HK-2 (cell line): Measurements from ENCODE around the gene ZBTB44.
"Not testable (repeated sequence)": the region's sequence is repeated elsewhere in the genome, so short reads cannot be mapped to it uniquely, and the experiment has no call there.

Experiments
- DNase-seq: peaks from one replicate; pipeline ENCODE4 v3.0.0-alpha.2; 2018; ENCODE audit not compliant: unreplicated experiment

The ZBTB44 gene

GRCh38 chr11:130313383-130314183 lies 1.1 kb downstream of the ZBTB44 start:
- DNase-seq: no peak

GRCh38 chr11:130312046-130312445 lies 2.7 kb downstream of the ZBTB44 start:
- no peak for DNase-seq

GRCh38 chr11:130310622-130311021 lies 4.1 kb downstream of the ZBTB44 start:
- no peak for DNase-seq

DNA sequence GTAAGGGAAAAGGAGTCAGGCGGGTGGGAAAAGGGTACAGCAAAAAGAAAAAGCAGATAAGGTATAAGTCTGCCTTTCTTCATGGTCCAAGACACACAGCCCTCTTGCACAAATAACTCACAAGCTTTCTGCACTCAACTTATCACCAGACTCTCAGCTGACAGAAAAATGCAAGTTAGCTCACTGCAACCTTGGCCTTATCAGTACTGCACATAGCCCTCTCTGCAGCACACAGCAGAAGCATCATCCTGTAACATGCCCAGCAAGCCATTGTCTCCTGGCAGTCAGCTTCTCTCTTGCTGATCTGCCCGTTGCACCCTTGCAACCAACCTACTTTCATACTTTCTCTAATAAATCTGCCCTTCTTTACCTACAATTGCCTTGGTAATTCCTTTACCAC lies 5.8 kb downstream of the ZBTB44 start:
- no peak for DNase-seq

- no peak for DNase-seq
These were observed 6.7 kb downstream of the ZBTB44 start for GRCh38 chr11:130308059-130308458.

- DNase-seq: no peak
These were observed 10.1 kb downstream of the ZBTB44 start for GRCh38 chr11:130304651-130305050.

GRCh38 chr11:130301002-130301401 lies 13.7 kb downstream of the ZBTB44 start:
- DNase-seq: no peak

DNA sequence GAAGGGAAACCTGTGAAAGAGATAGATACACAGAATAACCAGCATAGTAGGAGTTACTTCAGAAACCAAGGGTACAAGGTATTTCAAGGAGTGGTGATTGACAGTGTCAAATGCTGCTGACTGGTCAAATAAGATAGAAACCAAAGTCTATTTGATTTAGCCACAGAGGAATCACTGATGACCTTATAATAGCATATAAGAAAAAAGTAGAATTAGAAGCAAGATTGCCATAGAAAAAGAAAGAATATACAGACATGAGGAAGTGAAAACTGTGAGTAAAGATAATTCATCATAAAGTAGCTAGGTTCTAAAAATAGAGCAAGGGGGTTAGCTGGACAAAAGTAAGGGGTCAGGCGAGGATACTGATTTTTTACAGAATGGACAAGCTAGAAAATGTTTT lies 14.2 kb downstream of the ZBTB44 start:
- DNase-seq: no peak

- DNase-seq: no peak
These were observed 14.7 kb downstream of the ZBTB44 start for GRCh38 chr11:130299978-130300377.

DNA sequence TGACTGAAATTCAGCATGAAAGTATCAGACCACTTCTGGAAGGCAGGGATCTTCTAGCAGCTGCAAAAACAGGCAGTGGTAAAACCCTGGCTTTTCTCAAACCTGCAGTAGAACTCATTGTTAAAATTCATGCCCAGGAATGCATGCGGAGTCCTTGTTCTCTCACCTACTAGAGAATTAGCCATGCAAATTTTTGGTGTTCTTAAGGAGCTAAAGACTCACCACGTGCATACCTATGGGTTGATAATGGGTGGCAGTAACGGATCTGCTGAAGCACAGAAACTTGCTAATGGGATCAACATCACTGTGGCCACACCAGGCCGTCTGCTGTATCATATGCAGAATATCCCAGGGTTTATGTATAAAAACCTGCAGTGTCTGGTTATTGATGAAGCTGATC lies 19.1 kb downstream of the ZBTB44 start:
- no peak for DNase-seq

GRCh38 chr11:130282111-130282510 lies 32.6 kb downstream of the ZBTB44 start:
- no peak for DNase-seq

GRCh38 chr11:130281341-130281740 lies 33.4 kb downstream of the ZBTB44 start:
- not testable (repeated sequence) for DNase-seq

- DNase-seq: no peak
These were observed 34.7 kb downstream of the ZBTB44 start for GRCh38 chr11:130279989-130280388.

- DNase-seq: no peak
These were observed 36.0 kb downstream of the ZBTB44 start for GRCh38 chr11:130278745-130279144.

GRCh38 chr11:130278151-130278550 lies 36.6 kb downstream of the ZBTB44 start:
- DNase-seq: no peak

DNA sequence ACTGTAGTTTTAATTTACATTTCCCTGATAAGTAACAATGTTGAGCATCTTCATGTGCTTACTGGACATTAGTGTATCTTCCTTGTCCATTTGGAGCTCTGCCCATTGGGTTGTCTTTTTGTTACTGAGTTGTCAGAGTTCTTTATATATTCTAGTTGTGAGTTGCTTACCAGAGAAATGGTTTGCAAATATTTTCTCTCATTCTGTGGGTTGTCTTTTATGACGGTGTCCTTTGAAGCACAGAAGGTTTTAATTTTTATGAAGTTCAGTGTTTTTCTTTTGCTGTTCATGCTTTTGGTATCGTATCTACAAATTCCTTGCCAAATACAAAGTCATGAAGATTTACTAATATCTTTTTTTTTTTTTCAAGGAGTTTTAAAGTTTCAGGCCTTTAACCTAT lies 42.4 kb downstream of the ZBTB44 start:
- DNase-seq: no peak

DNA sequence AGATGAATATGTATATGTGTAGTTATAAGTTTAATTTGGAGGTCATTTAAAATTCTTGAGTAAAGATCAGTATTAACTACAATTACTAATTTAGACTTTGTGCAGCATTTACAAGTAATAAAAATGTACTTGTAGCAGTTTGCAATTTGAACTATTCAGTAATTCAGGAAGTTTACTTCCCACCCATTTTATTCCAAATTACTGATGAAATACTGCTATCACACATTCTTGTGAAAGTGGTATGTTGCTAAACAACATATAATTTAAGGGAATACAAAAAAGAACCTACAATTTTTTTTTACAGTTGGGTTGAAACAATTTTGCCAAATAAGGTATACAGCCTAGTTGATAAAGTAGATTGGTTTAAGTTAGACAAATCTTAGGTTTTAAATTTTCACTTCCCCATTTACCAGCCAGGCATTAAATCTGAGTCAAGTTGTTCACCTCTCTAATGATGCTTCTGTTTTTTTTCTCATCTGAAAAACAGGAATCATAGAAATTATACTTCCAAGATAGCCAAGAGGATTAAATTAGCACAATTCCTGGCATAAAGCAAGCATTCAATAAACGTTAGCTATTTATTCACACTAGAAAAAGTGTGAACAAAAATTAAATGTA lies 45.3 kb downstream of the ZBTB44 start:
- DNase-seq: no peak

DNA sequence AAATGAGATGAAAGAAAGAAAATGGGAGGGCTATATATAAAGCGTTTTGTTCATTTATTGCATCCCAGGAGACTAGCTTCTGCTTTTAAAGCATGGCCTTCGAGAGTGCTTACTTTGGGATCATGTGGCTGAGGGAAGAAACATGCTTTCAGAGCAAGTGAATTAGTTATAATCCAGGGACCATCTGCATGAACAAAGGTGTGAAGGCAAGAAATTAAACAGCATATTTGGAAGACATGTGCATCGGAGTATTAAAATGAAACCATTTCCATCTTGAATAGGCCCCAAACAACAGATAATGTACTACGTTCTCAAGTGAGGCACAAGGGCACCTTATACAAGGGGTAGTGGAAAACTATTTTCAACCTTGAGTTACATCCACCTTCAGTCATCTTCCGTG lies 51.4 kb downstream of the ZBTB44 start:
- DNase-seq: no peak

DNA sequence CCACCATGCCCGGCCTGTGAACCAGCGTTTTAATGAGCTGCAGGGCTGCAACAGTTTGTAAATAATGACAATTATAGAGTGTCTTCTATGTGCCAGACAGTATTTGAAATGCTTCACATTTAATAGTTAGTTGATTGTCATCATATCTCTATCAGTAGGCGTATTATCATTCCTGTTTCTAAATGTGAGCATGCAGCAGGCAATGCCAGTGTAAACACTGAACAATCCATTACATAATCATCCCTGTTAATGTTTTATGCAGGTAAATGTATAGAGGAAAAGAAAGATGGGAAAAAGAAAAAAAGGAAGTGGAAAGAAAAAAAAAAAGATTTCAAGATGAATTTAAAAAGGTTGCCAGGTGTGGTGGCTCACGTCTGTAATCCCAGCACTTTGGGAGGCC lies 52.3 kb downstream of the ZBTB44 start:
- no peak for DNase-seq

DNA sequence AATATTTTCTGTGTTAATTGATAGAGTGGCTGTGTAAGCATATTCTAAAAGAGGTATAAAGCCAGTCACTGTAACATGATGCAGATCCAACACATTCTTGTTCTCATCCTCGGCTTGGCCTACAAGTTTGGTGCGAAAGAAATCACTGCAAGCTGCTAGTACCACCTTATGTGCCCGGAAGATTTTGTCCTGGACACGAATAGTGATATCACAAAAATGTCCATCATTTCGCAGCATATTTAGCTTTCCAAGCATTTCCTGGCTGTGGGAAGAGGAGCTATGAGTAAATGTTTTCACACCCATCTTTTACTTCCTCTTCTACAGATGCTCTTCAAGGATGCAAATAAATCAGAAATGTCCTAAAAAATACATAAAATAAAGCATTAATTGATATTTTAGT lies 53.1 kb downstream of the ZBTB44 start:
- no peak for DNase-seq

- no peak for DNase-seq
These were observed 54.0 kb downstream of the ZBTB44 start for GRCh38 chr11:130260742-130261141.

DNA sequence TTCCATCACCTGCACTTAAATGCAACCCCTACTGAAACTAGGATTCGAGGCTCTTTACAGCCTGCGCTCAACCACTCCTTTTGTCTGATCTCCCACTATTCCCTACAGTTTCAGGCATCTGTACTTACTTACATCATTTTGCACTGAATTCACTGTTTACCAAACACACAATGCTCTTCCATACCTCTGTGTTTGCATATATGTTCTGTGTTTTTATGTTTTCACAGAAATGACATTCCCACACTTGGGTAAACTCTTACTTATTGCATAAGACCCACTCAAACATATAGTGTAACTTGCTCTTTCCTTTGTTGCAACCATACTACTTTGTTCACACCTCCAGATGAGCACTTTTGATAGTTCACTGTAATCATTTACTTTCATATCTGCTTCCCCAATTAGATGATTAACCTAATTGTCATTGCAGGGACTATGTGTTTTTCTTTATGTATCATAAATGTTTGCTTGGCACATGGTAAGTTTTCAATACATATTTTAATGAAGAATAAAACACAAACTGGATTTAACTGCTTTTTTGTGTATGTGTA lies 54.6 kb downstream of the ZBTB44 start:
- DNase-seq: no peak

DNA sequence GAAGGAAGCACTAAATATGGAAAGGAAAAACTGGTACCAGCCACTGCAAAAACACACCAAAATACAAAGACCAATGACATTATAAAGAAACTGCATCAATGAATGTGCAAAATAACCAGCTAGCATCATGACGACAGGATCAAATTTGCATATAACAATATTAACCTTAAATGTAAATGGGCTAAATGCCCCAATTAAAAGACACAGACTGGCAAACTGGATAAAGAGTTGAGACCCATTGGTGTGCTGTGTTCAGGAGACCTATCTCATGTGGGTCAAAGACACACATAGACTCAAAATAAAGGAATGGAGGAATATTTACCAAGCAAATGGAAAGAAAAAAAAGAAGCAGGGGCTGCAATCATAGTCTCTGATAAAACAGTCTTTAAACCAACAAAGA lies 63.0 kb downstream of the ZBTB44 start:
- DNase-seq: not testable (repeated sequence)
